K562 (cell line): Measurements from ENCODE around the gene AGRN. TPM values are rescaled to one million over a fixed set of nuclear protein-coding genes. Genes with fewer than 3 reads are reported as not detected.
A peak's percentile ranks its signal among the peaks of the same experiment; 100 is the strongest.

Source experiments
- BHLHE40 ChIP-seq: IDR thresholded peaks from 2 replicates; pipeline ENCODE4 v1.6.1; 2011; ENCODE audit warnings: low read length, improper control_type of control experiment
- EGR1 ChIP-seq: fragments of 450-650 bp; conservative IDR thresholded peaks from 2 replicates; pipeline ENCODE4 v1.6.1; 2017; ENCODE audit warnings: mild to moderate bottlenecking
- ELK3 ChIP-seq: fragments of 450-650 bp; formaldehyde crosslinking; IDR thresholded peaks from 2 replicates; pipeline ENCODE4 v1.4.0; 2020; ENCODE audit warnings: mild to moderate bottlenecking
- FOXM1 ChIP-seq, 2 experiments: fragments of 450-650 bp in 1 of 2; sonication (generic) in 1 of 2; formaldehyde crosslinking in 1 of 2; IDR thresholded peaks; 2 replicates each; pipeline versions ENCODE4 v1.6.1 to v1.9.0; 2017 to 2022; ENCODE audit warnings: low read depth in 2 of 2, mild to moderate bottlenecking in 2 of 2, missing genetic modification reagents in 1 of 2, moderate library complexity in 1 of 2
- KDM2B ChIP-seq: fragments of 250-450 bp; sonication (Bioruptor Pico); IDR thresholded peaks from 2 replicates; pipeline ENCODE4 v1.8.0; 2021; ENCODE audit warnings: mild to moderate bottlenecking, moderate library complexity
- KHSRP ChIP-seq: fragments of 450-650 bp; IDR thresholded peaks from 2 replicates; pipeline ENCODE4 v1.6.1; 2017
- L3MBTL2 ChIP-seq: fragments of 450-650 bp; IDR thresholded peaks from 2 replicates; pipeline ENCODE4 v1.6.1; 2016; ENCODE audit warnings: mild to moderate bottlenecking, moderate library complexity
- MTF1 ChIP-seq: fragments of 250-450 bp; sonication (Bioruptor Pico); IDR thresholded peaks from 2 replicates; pipeline ENCODE4 v1.9.0; 2021; ENCODE audit warnings: moderate library complexity, mild to moderate bottlenecking, inconsistent platforms, borderline replicate concordance
- PBX2 ChIP-seq, 2 experiments: IDR thresholded peaks in 1 of 2; conservative IDR thresholded peaks in 1 of 2; 2 replicates each; pipeline ENCODE4 v1.6.1; 2016; ENCODE audit warnings: low read depth in 2 of 2, mild to moderate bottlenecking in 1 of 2, missing compliant biosample characterization in 1 of 2, missing genetic modification characterization in 1 of 2, moderate library complexity in 1 of 2
- RBBP5 ChIP-seq: fragments of 200-600 bp; sonication (generic); IDR thresholded peaks from 2 replicates; pipeline ENCODE4 v1.6.1; 2012; ENCODE audit warnings: borderline replicate concordance, mild to moderate bottlenecking, low read length, control low read depth, inconsistent platforms; ENCODE audit not compliant: insufficient read depth, poor library complexity, severe bottlenecking
- RBM14 ChIP-seq: fragments of 200-400 bp; formaldehyde crosslinking; IDR thresholded peaks from 2 replicates; pipeline ENCODE4 v1.6.1; 2018; ENCODE audit warnings: low read depth, mild to moderate bottlenecking, low read length, moderate library complexity, borderline replicate concordance; ENCODE audit not compliant: insufficient read depth
- SAFB ChIP-seq: fragments of 200-400 bp; formaldehyde crosslinking; IDR thresholded peaks from 2 replicates; pipeline ENCODE4 v1.6.1; 2017; ENCODE audit warnings: low read depth, low read length, borderline replicate concordance
- SFPQ ChIP-seq: fragments of 200-400 bp; formaldehyde crosslinking; IDR thresholded peaks from 2 replicates; pipeline ENCODE4 v1.6.1; 2017; ENCODE audit warnings: mild to moderate bottlenecking, low read depth, low read length, moderate library complexity
- THAP12 ChIP-seq: fragments of 250-450 bp; sonication (Bioruptor Pico); IDR thresholded peaks from 2 replicates; pipeline ENCODE4 v1.9.0; 2021; ENCODE audit warnings: mild to moderate bottlenecking, inconsistent platforms
- ZBTB7A ChIP-seq: IDR thresholded peaks from 2 replicates; pipeline ENCODE4 v1.6.1; 2011; ENCODE audit warnings: low read depth, mild to moderate bottlenecking, low read length, moderate library complexity, borderline replicate concordance; ENCODE audit not compliant: control insufficient read depth
- ZNF695 ChIP-seq: fragments of 450-650 bp; formaldehyde crosslinking; IDR thresholded peaks from 2 replicates; pipeline ENCODE4 v1.4.0; 2020; ENCODE audit warnings: mild to moderate bottlenecking, moderate library complexity
- ZSCAN29 ChIP-seq: fragments of 450-650 bp; IDR thresholded peaks from 2 replicates; pipeline ENCODE4 v1.6.1; 2017
- polyA plus RNA-seq, 8 experiments: library from polyadenylated mRNA; depleted of rRNA in 4 of 8; stranded (reverse) in 5 of 8; unstranded in 3 of 8; fragments of >200 nt; fragmentation: Nextera tagmentation in 2 of 8; fragmentation: Illumina TruSeq in 1 of 8; extraction: Ambion mirVana in 2 of 8; extraction: Trizol in 1 of 8; gene quantifications; 2 replicates each; pipeline versions ENCODE4 v1.2.1 to v1.2.3, GENCODE V29; 2011 to 2014; ENCODE audit warnings: inconsistent platforms in 1 of 8, missing spikeins in 1 of 8
- total RNA-seq, 7 experiments: library from RNA; depleted of rRNA in 6 of 7; stranded (reverse); fragments of >200 nt in 6 of 7; fragmentation: Illumina TruSeq in 2 of 7; extraction: Trizol in 2 of 7; gene quantifications; 2 replicates each; pipeline versions ENCODE4 v1.2.1 to v1.2.3, GENCODE V29; 2011 to 2021; ENCODE audit warnings: low replicate concordance in 1 of 7

AGRN gene
- total and polyA plus RNA-seq, 9 of the 15 experiments (the other 6 are each of a cell fraction or from before 2014, with no cell fraction given): 0.04 to 111 (median 18.1) TPM

GRCh38 chr1:1021010-1021919 lies 1.3 kb downstream of the AGRN start (continued):
- TF ChIP-seq PBX2 (CRISPR knock-in tag; IDR thresholded peaks at IDR 0.05; ENCODE audit: low read depth): no peak
- TF ChIP-seq PBX2 (tag; conservative IDR thresholded peaks at IDR 0.05; ENCODE audit: low read depth): no peak; the same call in 1 of the 2 replicates
- TF ChIP-seq MTF1 (CRISPR knock-in tag): no peak
- no peak for TF ChIP-seq FOXM1 (IDR thresholded peaks at IDR 0.05; ENCODE audit: low read depth)
- TF ChIP-seq FOXM1 (CRISPR knock-in tag; IDR thresholded peaks at IDR 0.05; ENCODE audit: low read depth): no peak
- TF ChIP-seq ZNF695 (CRISPR knock-in tag): no peak
- 0 out of 2 replicates have a peak, but pooled peaks have one; percentile 15 for TF ChIP-seq KDM2B
- no peak for TF ChIP-seq ELK3 (CRISPR knock-in tag)
- TF ChIP-seq ZSCAN29: no peak
- TF ChIP-seq EGR1: peak; percentile 14; the same call in 1 of the 2 replicates
- TF ChIP-seq SFPQ: no peak
- TF ChIP-seq RBBP5: peak; percentile 26
- TF ChIP-seq SAFB: peak; percentile 22; the same call in 1 of the 2 replicates
- TF ChIP-seq L3MBTL2: peak; percentile 31; the same call in 1 of the 2 replicates
- no peak for TF ChIP-seq THAP12 (CRISPR knock-in tag)
- TF ChIP-seq RBM14: 0 out of 2 replicates have a peak, but pooled peaks have one; percentile 70
- no peak for TF ChIP-seq KHSRP
- TF ChIP-seq ZBTB7A: peak; percentile 60; the same call in 1 of the 2 replicates
- TF ChIP-seq BHLHE40: peak; percentile 39; the same call in 1 of the 2 replicates
